ENCODE measurements around the gene KCNK5. TPM values are rescaled to one million over a fixed set of nuclear protein-coding genes. Genes with fewer than 3 reads are reported as not detected.
A peak's percentile ranks its signal among the peaks of the same experiment; 100 is the strongest.

The KCNK5 gene
- polyA plus RNA-seq, 3 donors: 0.09 TPM; not detected in 2

DNA sequence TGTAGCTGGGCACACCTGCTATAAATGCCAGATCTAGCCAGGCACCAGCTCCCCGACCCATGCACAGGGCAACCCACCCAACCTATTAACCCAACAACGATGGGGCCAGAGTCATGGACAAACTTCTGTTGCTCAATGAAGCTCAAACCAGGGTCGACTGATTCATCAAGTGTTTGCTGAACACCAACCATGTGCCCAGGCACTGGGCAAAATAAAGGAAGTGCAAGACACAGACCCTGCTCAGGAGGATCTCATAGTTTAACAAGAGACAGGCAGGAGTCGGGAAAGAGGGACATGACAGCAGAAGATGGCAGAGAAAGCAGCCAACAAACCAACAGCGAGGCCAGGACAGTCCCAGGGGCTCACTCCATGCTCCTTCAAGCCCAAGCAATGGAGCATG, 18.8 kb downstream of the KCNK5 start:
- H3K79me2 ChIP-seq (ENCODE audit: insufficient read depth, low read length): peaks cover 81% of the 10 kb centered on the region
- H3K36me3 Mint-ChIP-seq: peaks cover 0 to 2% of the 10 kb centered on the region in 2 donors
- peak; percentile 60 to 75 (median 71) for DNase-seq
- H3K9me3 Mint-ChIP-seq: no peaks in the 10 kb centered on the region
- peaks cover 58% of the 10 kb centered on the region for H3K4me1 Mint-ChIP-seq
- peaks cover 0 to 2% (median 0%) of the 10 kb centered on the region in 3 donors for H3K27me3 Mint-ChIP-seq (ENCODE audit: low read depth in 3 of 3)
- TF ChIP-seq, protein P1, sequence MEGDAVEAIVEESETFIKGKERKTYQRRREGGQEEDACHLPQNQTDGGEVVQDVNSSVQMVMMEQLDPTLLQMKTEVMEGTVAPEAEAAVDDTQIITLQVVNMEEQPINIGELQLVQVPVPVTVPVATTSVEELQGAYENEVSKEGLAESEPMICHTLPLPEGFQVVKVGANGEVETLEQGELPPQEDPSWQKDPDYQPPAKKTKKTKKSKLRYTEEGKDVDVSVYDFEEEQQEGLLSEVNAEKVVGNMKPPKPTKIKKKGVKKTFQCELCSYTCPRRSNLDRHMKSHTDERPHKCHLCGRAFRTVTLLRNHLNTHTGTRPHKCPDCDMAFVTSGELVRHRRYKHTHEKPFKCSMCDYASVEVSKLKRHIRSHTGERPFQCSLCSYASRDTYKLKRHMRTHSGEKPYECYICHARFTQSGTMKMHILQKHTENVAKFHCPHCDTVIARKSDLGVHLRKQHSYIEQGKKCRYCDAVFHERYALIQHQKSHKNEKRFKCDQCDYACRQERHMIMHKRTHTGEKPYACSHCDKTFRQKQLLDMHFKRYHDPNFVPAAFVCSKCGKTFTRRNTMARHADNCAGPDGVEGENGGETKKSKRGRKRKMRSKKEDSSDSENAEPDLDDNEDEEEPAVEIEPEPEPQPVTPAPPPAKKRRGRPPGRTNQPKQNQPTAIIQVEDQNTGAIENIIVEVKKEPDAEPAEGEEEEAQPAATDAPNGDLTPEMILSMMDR (IDR thresholded peaks at IDR 0.05): no peak
- H3K4me3 Mint-ChIP-seq: no peak overlapping the region
- H3K36me3 ChIP-seq (replicated peaks in 1 of 2; ENCODE audit: control insufficient read depth in 1 of 2, insufficient read depth in 2 of 2, low read length in 2 of 2): no peaks in the 10 kb centered on the region
- peaks cover 38 to 53% of the 10 kb centered on the region in 2 donors for H3K4me1 ChIP-seq (ENCODE audit: control insufficient read depth in 1 of 2, insufficient read depth in 2 of 2, low read length in 2 of 2)
- H3K9me3 ChIP-seq (replicated peaks in 1 of 2; ENCODE audit: control insufficient read depth in 1 of 2, insufficient read depth in 1 of 2, low read length in 2 of 2): no peaks in the 10 kb centered on the region
- peak overlapping the region; percentile 58 for H2AFZ ChIP-seq (ENCODE audit: insufficient read depth, low read depth, low read length, poor library complexity, severe bottlenecking)
- H4K20me1 ChIP-seq (ENCODE audit: insufficient read depth, low read length): no peaks in the 10 kb centered on the region
- peak overlapping the region in 1 of 3 experiments; percentile 8 for H3K4me3 ChIP-seq (replicated peaks in 1 of 3; ENCODE audit: low read depth in 2 of 3, low read length in 3 of 3)
- no peak overlapping the region for H3K9ac ChIP-seq (ENCODE audit: insufficient read depth, low read length, poor library complexity, severe bottlenecking)
- intact Hi-C loops (cut with micrococcal nuclease): no loop called here
- H3K4me2 ChIP-seq (replicated peaks; ENCODE audit: extremely low read depth, low read length, poor library complexity, severe bottlenecking): peak overlapping the region; percentile 10
- peak overlapping the region in 1 of 2 donors; percentile 60 for H3K27ac ChIP-seq (ENCODE audit: low read depth in 1 of 2, low read length in 2 of 2)
- no peaks in the 10 kb centered on the region for H3K27me3 ChIP-seq (ENCODE audit: control insufficient read depth in 2 of 2, insufficient read depth in 2 of 2, low read length in 2 of 2)
- peak overlapping the region; percentile 5 to 84 (median 58) for H3K27ac Mint-ChIP-seq
- 19% methylated on average over 5 of the region's 5 CpGs for WGBS (ENCODE audit: insufficient coverage)

DNA sequence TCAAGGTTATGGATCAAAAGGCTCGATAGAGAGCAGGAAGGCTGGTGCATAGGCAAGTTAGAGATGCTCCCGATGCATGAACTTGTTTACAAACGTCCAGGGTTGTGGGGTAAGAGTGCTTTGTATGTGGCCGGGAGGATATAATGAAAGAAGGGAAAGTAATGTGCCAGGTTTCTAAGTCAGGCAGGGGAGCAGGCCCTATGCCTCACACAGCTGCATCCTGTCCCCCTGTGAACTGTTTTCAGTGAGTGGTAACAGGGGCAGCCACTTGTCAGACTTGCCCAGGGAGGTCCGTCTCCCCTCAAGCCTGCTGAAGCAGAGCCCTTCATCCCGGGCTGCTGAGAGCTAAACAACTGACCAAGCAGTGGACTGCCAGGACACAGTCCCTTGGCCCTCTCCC, 19.4 kb downstream of the KCNK5 start:
- Histone ChIP-seq H4K20me1 (ENCODE audit: insufficient read depth, low read length) (no peaks in the 10 kb centered on the region), H3K79me2 (ENCODE audit: insufficient read depth, low read length) (peaks cover 80% of the 10 kb centered on the region), H3K9ac (ENCODE audit: insufficient read depth, low read length, poor library complexity, severe bottlenecking) (no peak overlapping the region), H3K4me3 (replicated peaks in 1 of 3; ENCODE audit: low read depth in 2 of 3, low read length in 3 of 3) (peak overlapping the region in 1 of 3 experiments; percentile 8), H3K9me3 (replicated peaks in 1 of 2; ENCODE audit: control insufficient read depth in 1 of 2, insufficient read depth in 1 of 2, low read length in 2 of 2) (no peaks in the 10 kb centered on the region), H3K27me3 (ENCODE audit: control insufficient read depth in 2 of 2, insufficient read depth in 2 of 2, low read length in 2 of 2) (no peaks in the 10 kb centered on the region), H2AFZ (ENCODE audit: insufficient read depth, low read depth, low read length, poor library complexity, severe bottlenecking) (peak overlapping the region; percentile 44), H3K36me3 (replicated peaks in 1 of 2; ENCODE audit: control insufficient read depth in 1 of 2, insufficient read depth in 2 of 2, low read length in 2 of 2) (no peaks in the 10 kb centered on the region), H3K4me2 (replicated peaks; ENCODE audit: extremely low read depth, low read length, poor library complexity, severe bottlenecking) (peak overlapping the region; percentile 16), H3K4me1 (ENCODE audit: control insufficient read depth in 1 of 2, insufficient read depth in 2 of 2, low read length in 2 of 2) (peaks cover 38 to 53% of the 10 kb centered on the region in 2 donors), H3K27ac (ENCODE audit: low read depth in 1 of 2, low read length in 2 of 2) (peak overlapping the region in 1 of 2 donors; percentile 60)
- Mint-ChIP-seq H3K36me3 (peaks cover 0 to 2% of the 10 kb centered on the region in 2 donors), H3K27ac (peak overlapping the region; percentile 5 to 69 (median 63)), H3K4me3 (peak overlapping the region in 1 of 2 donors; percentile 51), H3K27me3 (ENCODE audit: low read depth in 3 of 3) (peaks cover 0 to 3% (median 0%) of the 10 kb centered on the region in 3 donors), H3K9me3 (no peaks in the 10 kb centered on the region), H3K4me1 (peaks cover 60% of the 10 kb centered on the region)
- TF ChIP-seq, protein P1 (IDR thresholded peaks at IDR 0.05): no peak
- WGBS (ENCODE audit: insufficient coverage): 21% methylated on average over 5 of the region's 6 CpGs
- intact Hi-C loops (cut with micrococcal nuclease): no loop called here
- no peak for DNase-seq
